H1 (cell line): Measurements from ENCODE around the gene DISC1. TPM values are rescaled to one million over a fixed set of nuclear protein-coding genes. Genes with fewer than 3 reads are reported as not detected.

Experiments
- CTCF ChIA-PET: fragments of 300-600 bp; sonication (Branson Sonifier 250); formaldehyde crosslinking; loops from one replicate; lab custom pipeline; 2021; ENCODE audit not compliant: partially characterized antibody; lab: Charles Lee
- POLR2A ChIA-PET: fragments of 300-600 bp; sonication (Branson Sonifier 250); formaldehyde crosslinking; loops from one replicate; lab custom pipeline; 2021; ENCODE audit warnings: inconsistent platforms; ENCODE audit not compliant: partially characterized antibody; lab: Charles Lee
- DNase-seq, 2 experiments: peaks; one replicate each; pipeline versions ENCODE4 v3.0.0 to v3.0.0-alpha.2; 2010 to 2022; ENCODE audit warnings: low spot score in 2 of 2, low read depth in 1 of 2, mixed read lengths in 1 of 2
- FAIRE-seq: peaks from 2 replicates; lab custom pipeline; 2011; peaks lifted over from hg19 to GRCh38; lab: Jason Lieb, UNC
- H2AFZ ChIP-seq: 2 replicates; pipeline ENCODE4 v1.8.1; 2012; ENCODE audit warnings: low read length, inconsistent platforms
- H2AK5ac ChIP-seq: 2 replicates; pipeline ENCODE4 v1.6.1; 2013; ENCODE audit warnings: low read depth, low read length
- H2BK120ac ChIP-seq: replicated peaks from 2 replicates; pipeline ENCODE3; 2013; ENCODE audit warnings: low read depth, low read length, inconsistent platforms
- H2BK12ac ChIP-seq: 2 replicates; pipeline ENCODE4 v1.6.1; 2013; ENCODE audit warnings: low read depth, low read length
- H2BK15ac ChIP-seq: 2 replicates; pipeline ENCODE4 v1.6.1; 2013; ENCODE audit warnings: low read length
- H2BK20ac ChIP-seq: 2 replicates; pipeline ENCODE4 v1.6.1; 2013; ENCODE audit warnings: low read length
- H2BK5ac ChIP-seq: 2 replicates; pipeline ENCODE4 v1.6.1; 2013; ENCODE audit warnings: low read depth, low read length
- H3K14ac ChIP-seq: 2 replicates; pipeline ENCODE4 v1.6.1; 2013; ENCODE audit warnings: inconsistent platforms; ENCODE audit not compliant: insufficient read length
- H3K18ac ChIP-seq: 2 replicates; pipeline ENCODE4 v1.6.1; 2013; ENCODE audit warnings: low read length; ENCODE audit errors: extremely low read depth
- H3K23ac ChIP-seq: 2 replicates; pipeline ENCODE4 v1.6.1; 2013; ENCODE audit warnings: inconsistent platforms; ENCODE audit not compliant: insufficient read length
- H3K23me2 ChIP-seq: 2 replicates; pipeline ENCODE4 v1.6.1; 2013; ENCODE audit warnings: low read depth, low read length
- H3K27ac ChIP-seq: 2 replicates; pipeline ENCODE4 v1.6.1; 2011; ENCODE audit warnings: low read depth, low read length, inconsistent platforms
- H3K27me3 ChIP-seq, 4 experiments: replicated peaks in 1 of 4; 1 replicate in 1 of 4; 2 replicates in 3 of 4; pipeline versions ENCODE4 v1.6.1 to v1.8.1; 2011 to 2013; ENCODE audit warnings: low read length in 3 of 4, mild to moderate bottlenecking in 3 of 4, inconsistent platforms in 2 of 4, mixed read lengths in 2 of 4, moderate library complexity in 1 of 4; ENCODE audit not compliant: control insufficient read depth in 3 of 4, insufficient read depth in 3 of 4; ENCODE audit errors: extremely low read depth in 1 of 4
- H3K36me3 ChIP-seq, 4 experiments: 2 replicates each; pipeline versions ENCODE4 v1.6.1 to v1.8.1; 2011 to 2013; ENCODE audit warnings: mild to moderate bottlenecking in 4 of 4, low read length in 3 of 4, moderate library complexity in 2 of 4, control low read depth in 1 of 4, inconsistent platforms in 1 of 4; ENCODE audit not compliant: insufficient read depth in 4 of 4, control insufficient read depth in 2 of 4
- H3K4ac ChIP-seq: replicated peaks from 2 replicates; pipeline ENCODE3; 2013; ENCODE audit warnings: low read length, low read depth, mixed read lengths, inconsistent platforms; ENCODE audit not compliant: insufficient read length
- H3K4me1 ChIP-seq, 4 experiments: replicated peaks in 1 of 4; 1 replicate in 1 of 4; 2 replicates in 3 of 4; pipeline versions ENCODE4 v1.6.1 to v1.8.1; 2011 to 2013; ENCODE audit warnings: low read length in 3 of 4, inconsistent platforms in 2 of 4, mixed read lengths in 1 of 4; ENCODE audit not compliant: insufficient read depth in 4 of 4, control insufficient read depth in 3 of 4
- H3K4me2 ChIP-seq, 2 experiments: 2 replicates each; pipeline versions ENCODE4 v1.6.1 to v1.8.1; 2011 to 2013; ENCODE audit warnings: low read depth in 2 of 2, low read length in 2 of 2, control low read depth in 1 of 2, inconsistent platforms in 1 of 2, mild to moderate bottlenecking in 1 of 2; ENCODE audit not compliant: insufficient read depth in 1 of 2
- H3K4me3 ChIP-seq, 4 experiments: fragments of 200-600, 300-600 bp in 1 of 4; sonication (generic), shearing (Covaris generic), sonication (Bioruptor Twin) in 1 of 4; 2 replicates each; pipeline versions ENCODE4 v1.5.1 to v1.8.1; 2011 to 2016; ENCODE audit warnings: low read length in 4 of 4, low read depth in 3 of 4, control low read depth in 2 of 4, inconsistent platforms in 2 of 4, mild to moderate bottlenecking in 2 of 4, mixed read lengths in 1 of 4, moderate library complexity in 1 of 4; ENCODE audit not compliant: insufficient read depth in 2 of 4; ENCODE audit errors: extremely low read depth in 1 of 4
- H3K56ac ChIP-seq: replicated peaks from 2 replicates; pipeline ENCODE3; 2013; ENCODE audit warnings: low read depth, mild to moderate bottlenecking, mixed read lengths, low read length, inconsistent platforms; ENCODE audit not compliant: insufficient read length
- H3K79me1 ChIP-seq: 2 replicates; pipeline ENCODE4 v1.6.1; 2013; ENCODE audit warnings: low read depth, low read length, control low read depth
- H3K79me2 ChIP-seq, 2 experiments: 2 replicates each; pipeline versions ENCODE4 v1.6.1 to v1.8.1; 2012 to 2013; ENCODE audit warnings: low read length in 2 of 2, mild to moderate bottlenecking in 2 of 2, inconsistent platforms in 1 of 2; ENCODE audit not compliant: insufficient read depth in 2 of 2, control insufficient read depth in 1 of 2
- H3K9ac ChIP-seq, 4 experiments: replicated peaks in 1 of 4; 1 replicate in 1 of 4; 2 replicates in 3 of 4; pipeline versions ENCODE4 v1.6.1 to v1.8.1; 2011 to 2013; ENCODE audit warnings: low read depth in 3 of 4, low read length in 3 of 4, control low read depth in 2 of 4, mild to moderate bottlenecking in 2 of 4, moderate library complexity in 2 of 4, inconsistent platforms in 1 of 4; ENCODE audit errors: extremely low read depth in 1 of 4
- H3K9me3 ChIP-seq, 2 experiments: 2 replicates each; pipeline versions ENCODE4 v1.6.1 to v1.8.1; 2012 to 2013; ENCODE audit warnings: mild to moderate bottlenecking in 2 of 2, moderate library complexity in 2 of 2, control low read depth in 1 of 2, inconsistent platforms in 1 of 2, low read depth in 1 of 2, low read length in 1 of 2, mixed read lengths in 1 of 2; ENCODE audit not compliant: insufficient read depth in 2 of 2
- H4K20me1 ChIP-seq, 2 experiments: replicated peaks in 1 of 2; 2 replicates each; pipeline versions ENCODE3 to v1.8.1; 2011 to 2013; ENCODE audit warnings: inconsistent platforms in 2 of 2, low read length in 2 of 2, mild to moderate bottlenecking in 1 of 2; ENCODE audit not compliant: insufficient read depth in 2 of 2, control insufficient read depth in 1 of 2
- H4K5ac ChIP-seq: 2 replicates; pipeline ENCODE4 v1.6.1; 2013; ENCODE audit warnings: low read length, low read depth, mixed read lengths, inconsistent platforms; ENCODE audit not compliant: insufficient read length
- H4K8ac ChIP-seq: 2 replicates; pipeline ENCODE4 v1.8.0; 2013; ENCODE audit warnings: mild to moderate bottlenecking, moderate library complexity, low read length, inconsistent platforms; ENCODE audit not compliant: insufficient read depth; ENCODE audit errors: extremely low read depth
- H4K91ac ChIP-seq: replicated peaks from 2 replicates; pipeline ENCODE3; 2013; ENCODE audit warnings: low read length, mixed read lengths, inconsistent platforms; ENCODE audit not compliant: insufficient read length
- BCL11A ChIP-seq, 2 experiments: IDR thresholded peaks; one replicate each; pipeline ENCODE4 v1.6.1; 2011; ENCODE audit warnings: low read depth in 2 of 2, low read length in 2 of 2, mild to moderate bottlenecking in 2 of 2
- GABPA ChIP-seq: IDR thresholded peaks from 2 replicates; pipeline ENCODE4 v1.6.1; 2011; ENCODE audit warnings: mild to moderate bottlenecking, low read length, moderate library complexity, borderline replicate concordance; ENCODE audit not compliant: insufficient read depth
- SP2 ChIP-seq: IDR thresholded peaks from 2 replicates; pipeline ENCODE4 v1.6.1; 2012; ENCODE audit warnings: mild to moderate bottlenecking, low read length, inconsistent platforms
- WGBS, 2 experiments: shearing (Covaris generic) in 1 of 2; methylation state at CpG; one replicate each; pipeline versions ENCODE4 v1.1.6 to v1.1.7; 2013 to 2015; ENCODE audit warnings: low lambda C conversion rate in 2 of 2, mixed read lengths in 2 of 2, inconsistent platforms in 1 of 2, low coverage in 1 of 2, missing lambda C conversion rate in 1 of 2; ENCODE audit not compliant: insufficient replicate concordance in 2 of 2, insufficient coverage in 1 of 2, insufficient read length in 1 of 2; ENCODE audit errors: extremely low coverage in 1 of 2, missing lambda C conversion rate in 1 of 2; 5-methylcytosine and 5-hydroxymethylcytosine counted together
- polyA plus RNA-seq, 7 experiments: library from polyadenylated mRNA; depleted of rRNA in 3 of 7; stranded (reverse) in 5 of 7; unstranded in 2 of 7; fragments of >200 nt in 5 of 7; fragments of 200-250 nt in 2 of 7; gene quantifications; 1 replicate in 5 of 7; 2 replicates in 1 of 7; 4 replicates in 1 of 7; pipeline versions ENCODE4 v1.2.1 to v1.2.3, GENCODE V29; 2011 to 2013; ENCODE audit warnings: missing spikeins in 2 of 7, mixed read lengths in 2 of 7
- total RNA-seq: library from RNA; stranded (reverse); fragmentation: NEBNext Ultra II Directional; extraction: Animal tissue kit (Norgen Biotek cat#: 25700); gene quantifications from 2 replicates; pipeline ENCODE4 v1.2.1, GENCODE V29; 2021
- TF ChIP-seq, protein P1 (sequence below): IDR thresholded peaks from 2 replicates; pipeline ENCODE4 v1.6.1; 2012; ENCODE audit warnings: low read length, inconsistent platforms

The DISC1 gene
- total and polyA plus RNA-seq, 2 of the 8 experiments (the other 6 are each of a cell fraction or from before 2014, with no cell fraction given), result 1.1 to 3.5 TPM

DNA sequence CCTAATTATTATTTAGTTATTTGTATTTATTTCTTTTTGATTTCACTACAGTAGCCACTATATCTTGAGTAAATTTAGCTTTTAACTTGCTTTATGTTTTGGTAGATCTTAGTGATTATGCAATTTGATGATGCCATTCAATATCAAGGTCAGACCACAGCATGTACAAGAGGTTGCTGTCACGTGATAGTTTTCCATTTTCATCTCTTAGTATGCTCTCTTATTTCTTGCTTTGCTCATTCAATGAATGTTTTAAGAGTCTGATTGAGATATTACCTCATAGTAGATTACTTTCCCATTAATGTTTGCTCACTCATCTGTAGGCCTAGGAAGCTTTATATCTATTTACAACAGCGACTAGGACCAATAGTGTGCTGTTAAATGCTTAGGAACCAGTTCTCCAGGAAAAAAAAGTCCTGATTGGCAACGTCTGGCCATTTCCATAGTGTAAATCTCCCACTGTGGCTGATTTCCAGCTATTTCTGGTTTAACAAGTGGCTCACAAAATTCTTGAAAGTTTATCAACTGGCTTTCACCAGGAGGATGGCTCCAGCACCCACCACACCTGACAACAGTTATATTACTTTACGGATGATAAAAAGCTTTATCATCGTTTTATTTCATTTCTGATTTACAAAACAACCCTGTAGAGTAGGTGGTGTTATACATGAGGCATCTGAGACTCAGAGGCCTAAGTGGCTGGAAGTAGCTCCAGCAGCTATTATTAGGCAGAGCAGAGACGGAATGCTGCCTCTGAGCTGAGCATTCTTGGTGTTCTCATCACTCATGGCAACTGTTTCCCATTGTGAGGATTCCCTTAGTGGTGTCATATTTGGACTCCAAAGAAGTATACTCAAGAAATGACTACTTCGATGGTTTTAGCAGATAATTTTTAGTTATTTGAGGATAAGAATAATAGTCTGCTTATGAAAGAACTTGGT lies 235.2 kb downstream of the DISC1 start:
- Histone ChIP-seq H2BK15ac (no peak overlapping the region), H4K91ac (no peak overlapping the region), H4K8ac (no peak overlapping the region), H3K14ac (no peak overlapping the region), H2AFZ (no peak overlapping the region), H3K27me3 (peaks cover 0 to 2% (median 0%) of the 10 kb centered on the region in 4 experiments; a peak in 1 of 7 replicates), H4K20me1 (no peaks in the 10 kb centered on the region), H3K27ac (no peak overlapping the region), H3K79me1 (no peaks in the 10 kb centered on the region; the same call in 1 of the 2 replicates), H2BK20ac (no peak overlapping the region), H3K4me1 (peaks cover 0 to 8% (median under 1%) of the 10 kb centered on the region in 4 experiments; a peak in 1 of 7 replicates), H3K9ac (no peak overlapping the region), H3K4me3 (no peak overlapping the region), H3K56ac (no peak overlapping the region), H2BK120ac (no peak overlapping the region), H2AK5ac (no peak overlapping the region), H3K4ac (no peak overlapping the region), H4K5ac (no peak overlapping the region), H3K23me2 (no peaks in the 10 kb centered on the region), H3K9me3 (no peaks in the 10 kb centered on the region), H3K18ac (no peak overlapping the region), H2BK12ac (no peak overlapping the region), H3K23ac (no peak overlapping the region), H3K4me2 (no peak overlapping the region), H3K36me3 (no peaks in the 10 kb centered on the region), H2BK5ac (no peak overlapping the region), H3K79me2 (no peaks in the 10 kb centered on the region)
- CTCF ChIA-PET, result interaction anchor here (0.8 to 1.5 kb wide), 2 partner anchors 9 to 70 kb away, joined by 3 to 6 read pairs; no protein-coding TSS in a partner anchor
- 84% methylated on average over 7 of the region's 7 CpGs; no CpG with 5 or more reads in 1 of the 2 experiments for WGBS, 2 experiments
- FAIRE-seq, result no peak
- DNase-seq, result no peak
- TF ChIP-seq GABPA (no peak), SP2 (no peak), BCL11A (IDR thresholded peaks at IDR 0.05; ENCODE audit: low read depth in 2 of 2, low read length in 2 of 2) (no peak)
- TF ChIP-seq, protein P1, sequence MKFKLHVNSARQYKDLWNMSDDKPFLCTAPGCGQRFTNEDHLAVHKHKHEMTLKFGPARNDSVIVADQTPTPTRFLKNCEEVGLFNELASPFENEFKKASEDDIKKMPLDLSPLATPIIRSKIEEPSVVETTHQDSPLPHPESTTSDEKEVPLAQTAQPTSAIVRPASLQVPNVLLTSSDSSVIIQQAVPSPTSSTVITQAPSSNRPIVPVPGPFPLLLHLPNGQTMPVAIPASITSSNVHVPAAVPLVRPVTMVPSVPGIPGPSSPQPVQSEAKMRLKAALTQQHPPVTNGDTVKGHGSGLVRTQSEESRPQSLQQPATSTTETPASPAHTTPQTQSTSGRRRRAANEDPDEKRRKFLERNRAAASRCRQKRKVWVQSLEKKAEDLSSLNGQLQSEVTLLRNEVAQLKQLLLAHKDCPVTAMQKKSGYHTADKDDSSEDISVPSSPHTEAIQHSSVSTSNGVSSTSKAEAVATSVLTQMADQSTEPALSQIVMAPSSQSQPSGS, result no peak
- POLR2A ChIA-PET, result no interaction called here
